ENCODE measurements around the gene ESYT1. TPM values are rescaled to one million over a fixed set of nuclear protein-coding genes. Genes with fewer than 3 reads are reported as not detected.

ESYT1 gene
- total RNA-seq, 1 donor from 2014 or later = 101 TPM

DNA sequence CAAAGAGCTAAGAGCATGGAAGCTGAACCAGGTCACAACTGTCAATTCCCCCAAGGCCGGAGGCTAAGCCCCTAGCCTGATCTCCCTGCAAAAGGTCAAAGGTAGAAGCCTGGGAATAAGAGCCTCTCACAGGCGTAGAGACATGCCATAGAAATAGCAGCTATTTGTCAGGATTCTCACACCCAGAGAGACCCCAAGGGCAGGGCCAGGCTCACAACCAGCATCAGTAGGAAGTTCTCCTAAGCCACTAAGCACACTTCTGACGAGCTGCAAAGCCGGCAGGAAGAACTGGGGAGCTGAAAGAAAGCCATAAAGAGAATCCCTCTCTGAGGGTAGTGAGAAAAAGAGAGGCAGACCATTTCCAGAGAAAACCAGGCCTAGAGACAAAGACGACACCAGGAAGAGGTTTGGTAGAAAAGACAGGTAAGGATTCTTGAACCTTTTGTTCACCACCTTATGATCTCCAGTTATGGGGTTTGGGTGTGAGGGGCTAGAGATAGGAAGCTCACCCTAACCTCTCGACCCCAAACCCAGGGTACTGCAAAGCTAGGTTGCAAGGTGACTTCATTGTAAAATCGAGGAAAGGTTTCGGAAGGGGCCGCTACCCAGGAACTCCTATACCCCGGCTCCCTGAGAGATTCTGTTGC lies 60.2 kb downstream of the ESYT1 start:
- no peak for DNase-seq
- intact Hi-C loops (cut with DNase I) = no loop called here
- no peak for ATAC-seq
- Histone ChIP-seq H3K36me3 (peaks cover 36% of the 10 kb centered on the region), H3K4me3 (peak overlapping the region; percentile 82), H3K9me3 (no peaks in the 10 kb centered on the region), H3K4me1 (peaks cover 25% of the 10 kb centered on the region), H3K27ac (peak overlapping the region; percentile 77), H3K27me3 (no peaks in the 10 kb centered on the region)
- TF ChIP-seq, protein P1, sequence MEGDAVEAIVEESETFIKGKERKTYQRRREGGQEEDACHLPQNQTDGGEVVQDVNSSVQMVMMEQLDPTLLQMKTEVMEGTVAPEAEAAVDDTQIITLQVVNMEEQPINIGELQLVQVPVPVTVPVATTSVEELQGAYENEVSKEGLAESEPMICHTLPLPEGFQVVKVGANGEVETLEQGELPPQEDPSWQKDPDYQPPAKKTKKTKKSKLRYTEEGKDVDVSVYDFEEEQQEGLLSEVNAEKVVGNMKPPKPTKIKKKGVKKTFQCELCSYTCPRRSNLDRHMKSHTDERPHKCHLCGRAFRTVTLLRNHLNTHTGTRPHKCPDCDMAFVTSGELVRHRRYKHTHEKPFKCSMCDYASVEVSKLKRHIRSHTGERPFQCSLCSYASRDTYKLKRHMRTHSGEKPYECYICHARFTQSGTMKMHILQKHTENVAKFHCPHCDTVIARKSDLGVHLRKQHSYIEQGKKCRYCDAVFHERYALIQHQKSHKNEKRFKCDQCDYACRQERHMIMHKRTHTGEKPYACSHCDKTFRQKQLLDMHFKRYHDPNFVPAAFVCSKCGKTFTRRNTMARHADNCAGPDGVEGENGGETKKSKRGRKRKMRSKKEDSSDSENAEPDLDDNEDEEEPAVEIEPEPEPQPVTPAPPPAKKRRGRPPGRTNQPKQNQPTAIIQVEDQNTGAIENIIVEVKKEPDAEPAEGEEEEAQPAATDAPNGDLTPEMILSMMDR (IDR thresholded peaks at IDR 0.05) = no peak

- no peak for DNase-seq
- Histone ChIP-seq H3K4me3 (peak overlapping the region; percentile 82), H3K27me3 (no peaks in the 10 kb centered on the region), H3K36me3 (peaks cover 32% of the 10 kb centered on the region), H3K4me1 (peaks cover 25% of the 10 kb centered on the region), H3K27ac (peak overlapping the region; percentile 77), H3K9me3 (no peaks in the 10 kb centered on the region)
- TF ChIP-seq, protein P1 (IDR thresholded peaks at IDR 0.05) = no peak
- intact Hi-C loops (cut with DNase I) = no loop called here
- ATAC-seq = peak; percentile 2
Observed at GRCh38 chr12:56188778-56189098, 60.7 kb downstream of the ESYT1 start.

DNA sequence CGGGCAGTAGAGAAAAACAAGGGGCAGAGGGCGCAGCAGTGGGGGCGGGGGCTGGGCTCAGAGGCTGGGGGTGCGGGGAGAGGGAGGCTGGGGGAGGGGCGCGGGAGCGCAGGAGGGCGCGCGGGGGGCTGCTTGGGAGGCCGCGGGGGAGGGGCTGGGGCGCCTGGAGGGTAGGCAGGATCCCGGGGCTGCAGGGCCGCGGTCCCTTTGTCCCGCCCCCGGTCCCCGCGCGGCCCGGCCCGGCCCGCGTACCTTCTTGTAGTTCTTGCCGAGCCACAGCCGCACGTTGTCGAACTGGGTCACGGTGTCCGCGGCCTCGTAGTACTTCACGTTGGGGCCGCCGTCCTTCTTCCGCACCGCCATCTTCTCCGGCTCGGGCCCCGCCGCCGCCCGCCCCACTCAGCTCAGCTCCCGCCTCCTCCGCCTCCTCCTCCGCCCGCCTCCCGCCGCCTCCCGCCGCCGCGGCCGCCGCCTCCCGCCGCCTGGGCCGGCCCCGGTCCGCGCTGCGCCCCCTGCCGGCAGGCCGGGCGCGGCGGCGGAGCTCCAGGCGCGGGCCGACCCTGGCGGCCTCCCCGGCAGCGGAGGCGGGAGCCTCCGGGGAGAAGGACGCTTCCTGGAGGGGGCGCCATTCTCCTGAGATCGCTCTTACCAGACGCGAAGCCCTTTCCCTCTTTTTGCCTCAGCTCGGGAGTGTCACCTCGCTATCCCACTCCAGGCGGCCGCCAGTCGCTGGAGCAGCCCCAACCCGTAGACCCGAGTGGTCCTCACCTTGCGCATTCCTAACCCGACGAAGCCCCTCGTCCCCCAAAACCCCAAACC lies 61.2 kb downstream of the ESYT1 start, which contains the start of gene SMARCC2:
Gene SMARCC2, minus strand, starts transcription at position 385 of the 819 bp plus-strand sequence. Its CDS starts 22 bp downstream, at position 363.
- Histone ChIP-seq H3K9me3 (no peaks in the 10 kb centered on the region), H3K4me3 (peak within 1 kb of the TSS; percentile 82), H3K27me3 (no peaks in the 10 kb centered on the region), H3K36me3 (peaks cover 27% of the 10 kb centered on the region), H3K27ac (peak within 1 kb of the TSS; percentile 93), H3K4me1 (peaks cover 25% of the 10 kb centered on the region)
- intact Hi-C loops (cut with DNase I) = no loop called here
- TF ChIP-seq, protein P1 (IDR thresholded peaks at IDR 0.05) = peak; percentile 60
- DNase-seq (peak; percentile 94), ATAC-seq (peak; percentile 94)

- Histone ChIP-seq H3K36me3 (peaks cover 19% of the 10 kb centered on the region), H3K27me3 (no peaks in the 10 kb centered on the region), H3K4me1 (peaks cover 25% of the 10 kb centered on the region), H3K9me3 (no peaks in the 10 kb centered on the region), H3K27ac (peak overlapping the region; percentile 93), H3K4me3 (peak overlapping the region; percentile 82)
- DNase-seq (peak; percentile 92), ATAC-seq (peak; percentile 67)
- intact Hi-C loops (cut with DNase I) = loop anchor here (5.0 to 10.0 kb wide), 2 partner anchors 37 to 275 kb away; partner anchors contain the start of gene SPRYD4
- TF ChIP-seq, protein P1 (IDR thresholded peaks at IDR 0.05) = no peak
Observed at GRCh38 chr12:56189918-56190694, 62.0 kb downstream of the ESYT1 start.

DNA sequence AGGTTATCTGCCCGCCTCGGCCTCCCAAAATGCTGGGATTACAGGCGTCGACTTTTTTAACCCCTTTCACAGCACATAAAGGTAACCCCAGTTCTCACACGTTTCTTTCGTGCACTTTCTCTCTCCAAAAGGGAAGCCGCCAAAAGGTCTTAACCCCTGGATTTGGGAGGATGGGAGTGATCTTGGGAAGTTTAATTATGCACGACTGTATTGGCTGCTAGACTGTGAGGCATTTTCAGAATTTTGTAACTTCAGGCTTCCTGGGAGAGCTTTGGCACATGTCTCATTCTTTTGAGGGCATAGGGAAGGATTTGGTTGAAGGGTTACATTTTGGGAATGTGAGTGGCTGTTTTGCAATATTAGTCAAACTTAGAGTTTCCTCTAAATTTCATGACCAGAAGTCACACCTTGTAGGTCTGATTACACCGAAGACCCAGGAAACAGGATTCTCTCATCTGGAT lies 62.7 kb downstream of the ESYT1 start:
- H3K27me3 ChIP-seq = no peaks in the 10 kb centered on the region
- DNase-seq = no peak
- peak overlapping the region; percentile 93 for H3K27ac ChIP-seq
- TF ChIP-seq, protein P1 (IDR thresholded peaks at IDR 0.05) = no peak
- intact Hi-C loops (cut with DNase I) = loop anchor here (5.0 to 10.0 kb wide), 2 partner anchors 37 to 274 kb away; partner anchors contain the start of gene SPRYD4
- no peak for ATAC-seq
- peak overlapping the region; percentile 82 for H3K4me3 ChIP-seq
- H3K36me3 ChIP-seq = peaks cover 12% of the 10 kb centered on the region
- H3K9me3 ChIP-seq = no peaks in the 10 kb centered on the region
- peaks cover 25% of the 10 kb centered on the region for H3K4me1 ChIP-seq
